GM20000 (cell line): ENCODE data around the gene EDAR.

Experiments
- DNase-seq: peaks from one replicate; pipeline ENCODE4 v3.0.0; 2012; ENCODE audit warnings: low spot score
- CTCF ChIP-seq: IDR thresholded peaks from 2 replicates; pipeline ENCODE4 v1.5.1; 2012; ENCODE audit warnings: mild to moderate bottlenecking, control low read depth; ENCODE audit errors: extremely low read depth, missing control alignments

Gene EDAR

GRCh38 chr2:108975613-108976435, 13.2 kb downstream of the EDAR start:
- no peak for DNase-seq
- TF ChIP-seq CTCF, result no peak

- TF ChIP-seq CTCF, result no peak
- DNase-seq, result no peak
These were observed 14.3 kb downstream of the EDAR start for GRCh38 chr2:108974674-108975073.

- no peak for DNase-seq
- TF ChIP-seq CTCF, result no peak
These were observed 16.4 kb downstream of the EDAR start for GRCh38 chr2:108972663-108973062.

GRCh38 chr2:108971661-108972566, 17.1 kb downstream of the EDAR start:
- no peak for DNase-seq
- TF ChIP-seq CTCF, result no peak

GRCh38 chr2:108970369-108970768, 18.7 kb downstream of the EDAR start:
- DNase-seq, result no peak
- no peak for TF ChIP-seq CTCF

GRCh38 chr2:108969856-108970255, 19.2 kb downstream of the EDAR start:
- TF ChIP-seq CTCF, result no peak
- DNase-seq, result no peak

- DNase-seq, result no peak
- TF ChIP-seq CTCF, result no peak
These were observed 20.4 kb downstream of the EDAR start for GRCh38 chr2:108968619-108969018.
